ENCODE measurements around the gene TRIOBP. TPM values are rescaled to one million over a fixed set of nuclear protein-coding genes. Genes with fewer than 3 reads are reported as not detected.

Gene TRIOBP
- total and polyA plus RNA-seq, 12 donors = 34.7 to 115 (median 82.4) TPM

GRCh38 chr22:37804352-37804880 is 107.6 kb downstream of the TRIOBP start:
- H3K27me3 ChIP-seq = peaks cover 0 to 34% (median 0%) of the 10 kb centered on the region in 7 donors
- no peaks in the 10 kb centered on the region for H3K9me3 ChIP-seq
- 5% methylated on average over 29 of the region's 29 CpGs for WGBS, 2 donors
- H3K4me1 ChIP-seq = peaks cover 8 to 67% (median 42%) of the 10 kb centered on the region in 9 donors
- peak overlapping the region; percentile 54 to 85 (median 71) for H3K4me3 ChIP-seq
- no peak for TF ChIP-seq CTCF (IDR thresholded peaks at IDR 0.05)
- no peak for ATAC-seq
- intact Hi-C loops (cut with DNase I) = loop anchor here in 3 of 10 donors (5.0 to 10.0 kb wide), 2 partner anchors 50 to 57 kb away; no protein-coding TSS in a partner anchor
- no peaks in the 10 kb centered on the region for H3K36me3 ChIP-seq
- H3K27ac ChIP-seq = peak overlapping the region; percentile 83 to 96 (median 92)
- DNase-seq = no peak

GRCh38 chr22:37804881-37805809 is 108.3 kb downstream of the TRIOBP start:
- 1 to 2% methylated on average over 86 of the region's 87 CpGs for WGBS, 2 donors
- DNase-seq (peak; percentile 93), ATAC-seq (peak; percentile 59 to 74 (median 68))
- Histone ChIP-seq H3K27ac (peak overlapping the region; percentile 83 to 96 (median 92)), H3K27me3 (peaks cover 0 to 34% (median 0%) of the 10 kb centered on the region in 7 donors), H3K9me3 (no peaks in the 10 kb centered on the region), H3K4me3 (peak overlapping the region; percentile 54 to 85 (median 71)), H3K36me3 (no peaks in the 10 kb centered on the region), H3K4me1 (peaks cover 8 to 67% (median 42%) of the 10 kb centered on the region in 9 donors)
- TF ChIP-seq CTCF (IDR thresholded peaks at IDR 0.05) = no peak
- intact Hi-C loops (cut with DNase I) = loop anchor here in 4 of 10 donors (5.0 to 10.0 kb wide), 3 partner anchors 47 to 58 kb away; no protein-coding TSS in a partner anchor

- TF ChIP-seq CTCF (IDR thresholded peaks at IDR 0.05) = no peak
- Histone ChIP-seq H3K9me3 (no peaks in the 10 kb centered on the region), H3K27ac (peak overlapping the region; percentile 83 to 96 (median 92)), H3K4me1 (peaks cover 8 to 67% (median 42%) of the 10 kb centered on the region in 9 donors), H3K36me3 (no peaks in the 10 kb centered on the region), H3K4me3 (peak overlapping the region; percentile 54 to 85 (median 71)), H3K27me3 (peaks cover 0 to 34% (median 0%) of the 10 kb centered on the region in 7 donors)
- 18 to 27% methylated on average over 10 of the region's 10 CpGs for WGBS, 2 donors
- intact Hi-C loops (cut with DNase I) = loop anchor here in 3 of 10 donors (5.0 to 10.0 kb wide), 2 partner anchors 46 to 51 kb away; no protein-coding TSS in a partner anchor
- no peak for DNase-seq
- no peak for ATAC-seq
These were observed 109.0 kb downstream of the TRIOBP start for GRCh38 chr22:37805810-37806277.
